ENCODE data around the gene RNF19B. TPM values are rescaled to one million over a fixed set of nuclear protein-coding genes. Genes with fewer than 3 reads are reported as not detected.

RNF19B gene
- total and polyA plus RNA-seq, 2 donors = 11.6 to 12.7 TPM

DNA sequence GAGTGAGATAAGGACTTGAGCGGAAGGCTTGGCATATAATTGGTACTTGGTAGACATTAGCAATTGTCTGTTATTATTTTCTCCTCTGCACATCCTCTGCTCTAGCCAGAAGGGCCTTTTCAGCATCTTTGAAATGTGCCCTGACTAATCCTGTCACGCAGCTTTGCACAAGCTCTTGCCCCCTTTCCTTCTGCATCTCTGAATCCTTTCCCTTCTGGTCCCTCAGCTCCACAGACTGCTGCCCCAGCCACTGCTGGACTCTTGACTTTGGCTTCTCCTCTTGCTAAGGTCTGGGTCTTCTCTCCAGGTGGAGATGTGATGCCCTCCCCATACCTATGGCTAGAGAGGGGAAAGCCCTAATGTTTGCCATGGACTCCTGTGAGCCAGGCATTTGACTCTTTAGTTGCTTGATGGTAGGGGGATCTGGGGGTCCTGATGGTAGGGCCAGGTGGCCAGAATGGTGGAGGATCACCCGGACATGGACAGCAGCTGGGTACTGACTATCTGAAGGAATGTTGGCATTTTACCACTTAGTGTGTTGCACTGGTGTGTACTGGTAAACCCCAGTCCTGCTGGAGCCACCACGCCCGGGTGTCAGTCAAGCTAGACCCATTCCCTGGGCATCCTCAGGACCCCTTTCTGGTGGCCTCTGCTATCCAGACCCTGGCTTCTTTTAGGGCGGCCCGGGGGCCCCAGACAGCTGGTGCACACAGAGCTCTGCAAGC, 73.9 kb downstream of the RNF19B start:
- Histone ChIP-seq H3K27ac (ENCODE audit: low read depth in 1 of 2, low read length in 1 of 2) (no peak overlapping the region), H3K4me1 (ENCODE audit: control insufficient read depth in 2 of 2, insufficient read depth in 2 of 2, low read length in 2 of 2) (peaks cover 0 to 7% of the 10 kb centered on the region in 2 donors), H3K27me3 (ENCODE audit: control insufficient read depth in 2 of 2, insufficient read depth in 1 of 2, low read length in 1 of 2) (peaks cover 58 to 96% of the 10 kb centered on the region in 2 donors), H3K9me3 (ENCODE audit: control insufficient read depth in 2 of 2, insufficient read depth in 1 of 2, low read length in 1 of 2) (peaks cover 5 to 6% of the 10 kb centered on the region in 2 donors), H3K36me3 (ENCODE audit: control insufficient read depth in 2 of 2, insufficient read depth in 2 of 2, low read length in 1 of 2) (no peaks in the 10 kb centered on the region), H3K4me3 (ENCODE audit: low read length in 2 of 2) (no peak overlapping the region)
- 95% methylated on average over 7 of the region's 7 CpGs for WGBS
- DNase-seq (ENCODE audit: low read depth in 6 of 9, low spot score in 9 of 9) = no peak

DNA sequence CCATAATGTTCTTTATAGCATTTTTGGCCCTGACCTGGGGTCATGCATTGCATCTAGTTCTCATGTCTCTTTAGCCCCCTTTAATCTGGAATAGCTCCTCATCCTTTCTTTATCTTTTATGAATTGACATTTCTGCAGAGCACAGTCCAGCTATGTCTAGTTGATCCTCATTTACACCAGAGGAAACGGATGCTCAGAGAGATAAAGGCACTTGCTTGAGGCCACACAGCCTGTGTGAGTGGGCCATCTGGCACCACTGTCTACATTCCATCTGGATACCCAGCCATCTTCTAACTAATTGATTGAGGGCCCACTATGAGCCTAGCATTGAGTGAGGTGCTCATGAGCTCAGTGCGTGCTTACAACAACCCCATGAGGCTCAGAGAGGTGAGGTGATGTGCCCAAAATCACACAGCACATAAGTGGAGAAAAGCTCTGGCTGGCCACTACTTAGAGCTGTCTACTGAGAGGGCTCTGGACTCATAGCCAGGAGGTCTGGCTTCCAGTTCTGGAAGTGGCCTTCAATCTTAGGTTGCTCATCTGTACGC, 74.8 kb downstream of the RNF19B start:
- DNase-seq (ENCODE audit: low read depth in 6 of 9, low spot score in 9 of 9) = no peak
- WGBS = 96% methylated on average over 3 of the region's 3 CpGs
- H3K9me3 ChIP-seq (ENCODE audit: control insufficient read depth in 2 of 2, insufficient read depth in 1 of 2, low read length in 1 of 2) = peaks cover 5 to 7% of the 10 kb centered on the region in 2 donors
- no peak overlapping the region for H3K27ac ChIP-seq (ENCODE audit: low read depth in 1 of 2, low read length in 1 of 2)
- no peaks in the 10 kb centered on the region for H3K36me3 ChIP-seq (ENCODE audit: control insufficient read depth in 2 of 2, insufficient read depth in 2 of 2, low read length in 1 of 2)
- H3K4me3 ChIP-seq (ENCODE audit: low read length in 2 of 2) = no peak overlapping the region
- H3K27me3 ChIP-seq (ENCODE audit: control insufficient read depth in 2 of 2, insufficient read depth in 1 of 2, low read length in 1 of 2) = peaks cover 64 to 96% of the 10 kb centered on the region in 2 donors
- peaks cover 0 to 7% of the 10 kb centered on the region in 2 donors for H3K4me1 ChIP-seq (ENCODE audit: control insufficient read depth in 2 of 2, insufficient read depth in 2 of 2, low read length in 2 of 2)

DNA sequence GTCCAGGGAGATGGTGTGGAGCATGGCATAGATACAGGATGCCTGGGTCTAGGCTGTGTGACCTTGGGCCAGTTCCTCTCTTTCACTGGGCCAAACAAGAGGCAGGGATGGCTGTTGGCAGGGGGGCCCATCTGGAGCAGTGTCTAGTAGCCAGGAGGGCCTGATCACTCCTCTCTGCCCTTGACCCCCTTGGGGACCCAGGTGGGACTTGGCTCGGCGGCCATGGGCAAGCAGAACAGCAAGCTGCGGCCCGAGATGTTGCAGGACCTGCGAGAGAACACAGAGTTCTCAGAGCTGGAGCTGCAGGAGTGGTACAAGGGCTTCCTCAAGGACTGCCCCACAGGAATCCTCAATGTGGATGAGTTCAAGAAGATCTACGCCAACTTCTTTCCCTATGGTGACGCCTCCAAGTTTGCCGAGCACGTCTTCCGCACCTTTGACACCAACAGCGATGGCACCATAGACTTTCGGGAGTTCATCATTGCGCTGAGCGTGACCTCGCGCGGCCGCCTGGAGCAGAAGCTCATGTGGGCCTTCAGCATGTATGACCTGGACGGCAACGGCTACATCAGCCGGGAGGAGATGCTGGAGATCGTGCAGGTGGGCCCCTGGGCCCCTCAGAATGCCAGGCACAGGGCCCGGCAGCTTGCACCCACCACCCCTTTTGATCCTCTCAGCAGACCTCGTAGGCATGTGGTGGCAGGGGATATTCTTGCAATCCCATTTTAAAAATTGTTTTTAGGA, 75.8 kb downstream of the RNF19B start:
- no peak for DNase-seq (ENCODE audit: low read depth in 6 of 9, low spot score in 9 of 9)
- 94% methylated on average over 24 of the region's 24 CpGs for WGBS
- H3K36me3 ChIP-seq (ENCODE audit: control insufficient read depth in 2 of 2, insufficient read depth in 2 of 2, low read length in 1 of 2) = no peaks in the 10 kb centered on the region
- H3K4me1 ChIP-seq (ENCODE audit: control insufficient read depth in 2 of 2, insufficient read depth in 2 of 2, low read length in 2 of 2) = peaks cover 0 to 7% of the 10 kb centered on the region in 2 donors
- no peak overlapping the region for H3K4me3 ChIP-seq (ENCODE audit: low read length in 2 of 2)
- peaks cover 61 to 96% of the 10 kb centered on the region in 2 donors for H3K27me3 ChIP-seq (ENCODE audit: control insufficient read depth in 2 of 2, insufficient read depth in 1 of 2, low read length in 1 of 2)
- peaks cover 5 to 7% of the 10 kb centered on the region in 2 donors for H3K9me3 ChIP-seq (ENCODE audit: control insufficient read depth in 2 of 2, insufficient read depth in 1 of 2, low read length in 1 of 2)
- no peak overlapping the region for H3K27ac ChIP-seq (ENCODE audit: low read depth in 1 of 2, low read length in 1 of 2)

DNA sequence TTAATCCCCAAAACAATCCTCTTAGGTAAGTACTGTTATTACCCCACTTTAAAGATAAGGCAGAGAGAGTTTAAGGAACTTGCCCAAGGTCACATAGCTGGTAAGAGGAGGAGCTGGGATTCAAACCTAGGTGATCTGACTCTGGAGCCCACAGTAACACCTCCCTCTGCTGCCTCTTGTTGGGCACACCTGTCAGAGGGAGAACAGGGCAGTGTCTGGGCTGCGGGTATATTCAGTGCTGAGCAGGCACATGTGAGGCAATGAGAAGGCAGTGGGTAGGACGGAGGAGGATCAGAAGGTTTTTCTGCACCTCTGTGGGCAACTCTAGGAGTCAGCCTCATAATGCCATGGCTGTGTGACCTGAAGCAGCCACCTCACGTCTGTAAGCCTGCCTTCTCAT, 76.5 kb downstream of the RNF19B start:
- WGBS = 81% methylated on average over 3 of the region's 3 CpGs

DNA sequence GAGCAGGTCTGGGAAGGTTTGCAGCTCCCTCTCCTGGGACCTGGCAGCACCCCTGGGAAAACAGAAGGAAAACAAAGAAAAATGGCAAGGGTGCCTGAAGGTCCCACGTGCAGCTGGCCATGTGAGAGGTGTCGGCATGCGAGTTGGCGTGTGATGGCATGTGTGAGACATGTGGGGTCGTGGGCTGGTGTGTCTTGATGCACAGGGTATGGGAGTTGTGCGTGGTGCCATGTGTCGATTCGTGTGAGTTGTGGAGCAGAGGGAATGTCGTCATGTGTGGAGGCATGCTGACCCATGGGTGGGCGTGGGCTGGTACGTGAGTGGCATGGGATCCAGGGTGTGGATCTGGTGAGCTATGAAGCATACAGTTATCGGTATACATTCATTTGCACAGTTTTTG, 77.0 kb downstream of the RNF19B start:
- H3K9me3 ChIP-seq (ENCODE audit: control insufficient read depth in 2 of 2, insufficient read depth in 1 of 2, low read length in 1 of 2) = peaks cover 3 to 7% of the 10 kb centered on the region in 2 donors
- H3K36me3 ChIP-seq (ENCODE audit: control insufficient read depth in 2 of 2, insufficient read depth in 2 of 2, low read length in 1 of 2) = no peaks in the 10 kb centered on the region
- no peak overlapping the region for H3K27ac ChIP-seq (ENCODE audit: low read depth in 1 of 2, low read length in 1 of 2)
- peaks cover 50 to 94% of the 10 kb centered on the region in 2 donors for H3K27me3 ChIP-seq (ENCODE audit: control insufficient read depth in 2 of 2, insufficient read depth in 1 of 2, low read length in 1 of 2)
- H3K4me1 ChIP-seq (ENCODE audit: control insufficient read depth in 2 of 2, insufficient read depth in 2 of 2, low read length in 2 of 2) = peaks cover 0 to 4% of the 10 kb centered on the region in 2 donors
- DNase-seq (ENCODE audit: low read depth in 6 of 9, low spot score in 9 of 9) = no peak
- 82% methylated on average over 12 of the region's 12 CpGs for WGBS
- no peak overlapping the region for H3K4me3 ChIP-seq (ENCODE audit: low read length in 2 of 2)

More for the DNA sequence above, 76.5 kb downstream of the RNF19B start:
- no peaks in the 10 kb centered on the region for H3K36me3 ChIP-seq (ENCODE audit: control insufficient read depth in 2 of 2, insufficient read depth in 2 of 2, low read length in 1 of 2)
- peaks cover 0 to 4% of the 10 kb centered on the region in 2 donors for H3K4me1 ChIP-seq (ENCODE audit: control insufficient read depth in 2 of 2, insufficient read depth in 2 of 2, low read length in 2 of 2)
- no peak for DNase-seq (ENCODE audit: low read depth in 6 of 9, low spot score in 9 of 9)
- H3K9me3 ChIP-seq (ENCODE audit: control insufficient read depth in 2 of 2, insufficient read depth in 1 of 2, low read length in 1 of 2) = peaks cover 5 to 7% of the 10 kb centered on the region in 2 donors
- peaks cover 54 to 96% of the 10 kb centered on the region in 2 donors for H3K27me3 ChIP-seq (ENCODE audit: control insufficient read depth in 2 of 2, insufficient read depth in 1 of 2, low read length in 1 of 2)
- no peak overlapping the region for H3K27ac ChIP-seq (ENCODE audit: low read depth in 1 of 2, low read length in 1 of 2)
- no peak overlapping the region for H3K4me3 ChIP-seq (ENCODE audit: low read length in 2 of 2)

DNA sequence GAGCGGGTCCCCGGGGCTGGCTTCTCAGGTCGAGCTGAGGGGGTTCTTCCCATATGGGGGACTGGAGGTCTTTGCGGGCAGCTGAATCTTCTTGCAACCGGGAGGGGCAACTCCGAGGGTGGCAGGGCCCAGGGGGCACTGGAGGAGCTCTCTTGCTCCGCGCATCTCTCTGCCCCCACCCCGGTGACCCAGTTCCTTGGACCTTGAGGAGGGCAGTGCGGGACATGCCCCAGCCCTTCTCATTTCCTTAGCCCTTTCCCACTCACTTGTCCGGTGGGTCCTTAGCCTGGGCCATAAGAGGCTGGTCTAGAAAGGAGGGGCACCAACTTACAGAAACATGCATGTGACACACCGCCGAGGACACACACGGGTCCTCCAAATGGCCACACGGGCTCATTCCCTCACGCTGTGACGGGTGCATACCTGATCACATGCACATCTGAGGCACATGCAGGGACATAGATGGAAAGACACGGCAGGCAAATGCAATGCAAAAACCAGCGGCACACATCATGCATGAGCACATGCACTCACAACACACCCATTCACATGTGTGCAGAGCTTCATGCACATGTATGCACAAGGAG, 77.7 kb downstream of the RNF19B start:
- 53% methylated on average over 19 of the region's 19 CpGs for WGBS
- Histone ChIP-seq H3K9me3 (ENCODE audit: control insufficient read depth in 2 of 2, insufficient read depth in 1 of 2, low read length in 1 of 2) (peaks cover 0 to 3% of the 10 kb centered on the region in 2 donors), H3K27ac (ENCODE audit: low read depth in 1 of 2, low read length in 1 of 2) (no peak overlapping the region), H3K36me3 (ENCODE audit: control insufficient read depth in 2 of 2, insufficient read depth in 2 of 2, low read length in 1 of 2) (no peaks in the 10 kb centered on the region), H3K4me1 (ENCODE audit: control insufficient read depth in 2 of 2, insufficient read depth in 2 of 2, low read length in 2 of 2) (peaks cover 0 to 4% of the 10 kb centered on the region in 2 donors), H3K4me3 (ENCODE audit: low read length in 2 of 2) (no peak overlapping the region), H3K27me3 (ENCODE audit: control insufficient read depth in 2 of 2, insufficient read depth in 1 of 2, low read length in 1 of 2) (peaks cover 43 to 94% of the 10 kb centered on the region in 2 donors)
- DNase-seq (ENCODE audit: low read depth in 6 of 9, low spot score in 9 of 9) = no peak

Other genes with a start within 250 kb of the RNF19B start
- gene YARS1, start 147.5 kb downstream of the RNF19B start, total RNA-seq = 64.2 TPM
- 41.7 TPM for gene YARS1, start 147.5 kb downstream of the RNF19B start, polyA plus RNA-seq
- gene S100PBP, start 147.2 kb downstream of the RNF19B start, total RNA-seq = 24.6 TPM
- 29.1 TPM for gene S100PBP, start 147.2 kb downstream of the RNF19B start, polyA plus RNA-seq
- gene FNDC5, start 93.9 kb downstream of the RNF19B start, total RNA-seq = 3.5 TPM
- 0.78 TPM for gene FNDC5, start 93.9 kb downstream of the RNF19B start, polyA plus RNA-seq
- gene HPCA, start 78.3 kb downstream of the RNF19B start, total RNA-seq = 0.24 TPM
- 0.34 TPM for gene HPCA, start 78.3 kb downstream of the RNF19B start, polyA plus RNA-seq
- 2.2 TPM for gene TMEM54, start 63.4 kb downstream of the RNF19B start, total RNA-seq
- gene TMEM54, start 63.4 kb downstream of the RNF19B start, polyA plus RNA-seq = 12.9 TPM
- 156 TPM for gene AK2, start 72.1 kb upstream of the RNF19B start, total RNA-seq
- 73.2 TPM for gene AK2, start 72.1 kb upstream of the RNF19B start, polyA plus RNA-seq
- 1.7 TPM for gene AZIN2, start 116.3 kb upstream of the RNF19B start, total RNA-seq
- gene AZIN2, start 116.3 kb upstream of the RNF19B start, polyA plus RNA-seq = 4.2 TPM
- 1.8 TPM for gene TRIM62, start 217.2 kb upstream of the RNF19B start, total RNA-seq
- 7.8 TPM for gene TRIM62, start 217.2 kb upstream of the RNF19B start, polyA plus RNA-seq

Measured in thymus (tissue), 11 donors.